Midbrain (tissue), 1 donor: ENCODE measurements around the gene RPGRIP1.
"Not testable (repeated sequence)": the region's sequence is repeated elsewhere in the genome, so short reads cannot be mapped to it uniquely, and the experiment has no call there.

Experiments used
- DNase-seq: peaks from one replicate; lab custom pipeline; 2025; lab: John Stamatoyannopoulos, UW

Gene RPGRIP1

DNA sequence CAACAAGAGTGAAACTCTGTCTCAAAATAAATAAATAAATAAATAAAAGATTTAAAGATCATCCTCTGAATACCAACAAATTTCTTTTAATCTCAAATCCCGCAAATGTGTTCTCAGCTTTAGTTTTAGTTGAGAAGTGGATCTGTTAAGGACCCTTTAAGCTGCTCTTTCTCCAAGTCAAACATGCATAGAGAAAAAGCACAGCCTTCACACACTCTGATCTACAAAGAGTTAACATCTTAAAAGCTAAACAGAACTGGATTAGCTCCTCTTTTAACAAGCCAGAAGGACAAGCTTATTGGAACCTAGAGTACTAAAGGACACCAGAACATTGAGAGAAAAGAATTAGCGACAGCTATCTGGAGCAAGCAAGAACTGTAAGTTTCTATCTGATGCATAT lies at the start of gene RPGRIP1:
RPGRIP1 (plus strand) TSS at position 301 of the 400 bp plus-strand sequence. CDS start 7,894 bp downstream, outside the sequence.
- no peak for DNase-seq

DNA sequence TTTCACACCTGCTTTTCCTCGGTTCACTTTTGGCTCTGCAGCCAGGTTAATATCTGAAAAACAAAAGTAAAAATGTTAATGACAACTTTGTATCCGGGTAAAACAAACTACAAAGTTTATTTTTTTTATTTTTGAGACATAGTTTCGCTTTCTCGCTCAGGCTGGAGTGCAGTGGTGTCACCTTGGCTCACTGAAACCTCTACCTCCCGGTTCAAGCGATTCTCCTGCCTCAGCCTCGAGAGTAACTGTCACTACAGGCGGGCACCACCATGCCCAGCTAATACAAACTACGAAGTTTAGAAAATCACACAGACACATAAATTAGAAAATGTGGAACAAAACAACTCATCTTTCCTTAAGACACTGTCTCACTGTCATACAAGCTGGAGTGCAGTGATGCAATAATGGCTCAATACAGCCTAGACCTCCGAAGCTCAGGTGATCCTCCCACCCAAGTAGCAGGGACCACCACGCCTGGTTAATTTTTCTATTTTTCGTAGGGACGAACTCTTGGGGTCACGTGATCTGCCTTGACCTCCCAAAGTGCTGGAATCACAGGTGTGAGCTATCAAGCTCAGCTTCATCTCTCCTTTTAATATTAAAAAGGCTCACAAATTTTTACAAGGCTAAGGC lies 48.7 kb upstream of the RPGRIP1 start:
- no peak for DNase-seq

DNA sequence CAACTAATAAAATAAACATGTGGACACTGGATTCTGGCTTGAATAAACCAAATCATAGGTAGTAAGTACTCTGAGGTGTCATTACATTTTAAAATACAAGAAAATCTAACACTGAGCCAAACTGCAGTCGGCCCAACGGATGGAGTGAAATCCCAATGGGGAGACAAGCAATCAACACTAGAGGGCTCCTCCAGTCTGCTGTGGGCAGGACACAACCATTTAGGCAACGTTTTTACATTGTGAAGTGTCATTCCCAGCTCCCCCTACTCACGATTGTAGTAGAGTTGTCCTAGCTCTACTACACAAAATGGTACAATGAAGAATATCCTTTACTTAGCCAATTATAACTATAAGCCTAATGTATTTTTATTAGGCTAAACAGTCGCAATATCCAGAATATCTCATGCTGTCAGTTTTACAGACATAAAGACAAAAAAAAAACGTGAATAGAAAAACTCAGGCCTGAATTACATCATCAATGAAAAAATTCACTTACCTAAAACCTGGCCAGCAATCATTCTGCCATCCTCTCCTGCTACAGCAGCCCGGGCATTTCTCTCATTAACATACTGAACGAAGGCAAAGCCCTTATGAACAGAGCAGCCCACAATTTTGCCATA lies 46.3 kb upstream of the RPGRIP1 start:
- DNase-seq = no peak

DNA sequence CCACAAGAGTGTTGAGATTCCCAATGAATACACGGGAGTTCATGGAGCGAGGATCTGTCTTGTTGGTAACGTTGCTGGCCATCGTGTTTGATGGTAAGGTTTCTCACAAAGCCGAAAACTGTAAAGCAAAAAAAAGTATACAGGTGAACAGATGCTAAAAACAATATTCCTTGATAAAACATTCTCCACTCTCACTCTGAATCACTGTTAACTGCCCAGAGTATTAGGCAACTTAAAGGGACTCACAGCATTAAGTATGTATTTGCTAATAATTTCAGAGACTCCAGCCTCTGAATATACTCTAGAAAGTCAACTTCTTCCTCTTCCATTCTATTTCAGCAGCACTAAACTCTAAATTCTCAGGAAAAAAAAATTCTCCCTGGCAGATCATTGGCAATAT lies 45.8 kb upstream of the RPGRIP1 start:
- no peak for DNase-seq

DNA sequence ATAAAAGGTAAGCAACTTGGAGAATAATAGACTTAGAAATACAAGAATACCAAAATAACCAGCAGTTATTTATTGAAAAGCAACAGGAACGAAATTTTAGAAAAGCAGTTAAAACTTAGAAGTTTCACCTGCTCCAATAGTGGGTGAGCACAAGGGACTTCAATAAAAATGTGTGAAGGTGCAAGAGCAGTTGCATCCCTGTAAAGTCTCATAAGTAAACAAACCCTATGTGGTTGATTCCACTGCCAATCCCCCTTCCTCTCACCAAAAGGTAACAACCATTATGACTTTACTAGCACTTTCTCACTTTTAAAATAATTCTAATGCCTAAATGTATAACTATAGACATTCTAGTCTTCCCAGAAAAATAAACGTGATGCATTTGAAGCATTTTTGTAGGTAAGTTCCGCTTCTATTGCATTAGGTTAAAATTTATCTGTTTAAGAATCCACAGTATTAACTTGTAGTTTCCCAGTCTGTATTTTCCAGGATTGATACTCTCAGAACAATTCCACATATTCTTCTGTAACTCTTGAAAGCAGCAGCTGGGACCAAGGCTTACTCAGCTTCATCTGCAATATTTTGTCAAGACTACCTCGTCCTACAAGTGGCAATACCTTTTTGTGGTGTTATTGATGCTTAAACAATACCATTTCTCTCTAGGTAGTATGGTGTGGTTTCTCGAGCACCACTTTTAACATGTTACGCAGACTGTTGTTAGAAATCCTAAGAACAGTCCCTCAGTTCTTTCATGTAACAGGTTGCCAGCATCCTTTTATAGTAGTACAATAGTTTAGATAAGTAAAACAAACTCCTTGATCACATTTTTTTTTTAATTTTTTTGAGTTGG lies 42.7 kb upstream of the RPGRIP1 start:
- DNase-seq = no peak

DNA sequence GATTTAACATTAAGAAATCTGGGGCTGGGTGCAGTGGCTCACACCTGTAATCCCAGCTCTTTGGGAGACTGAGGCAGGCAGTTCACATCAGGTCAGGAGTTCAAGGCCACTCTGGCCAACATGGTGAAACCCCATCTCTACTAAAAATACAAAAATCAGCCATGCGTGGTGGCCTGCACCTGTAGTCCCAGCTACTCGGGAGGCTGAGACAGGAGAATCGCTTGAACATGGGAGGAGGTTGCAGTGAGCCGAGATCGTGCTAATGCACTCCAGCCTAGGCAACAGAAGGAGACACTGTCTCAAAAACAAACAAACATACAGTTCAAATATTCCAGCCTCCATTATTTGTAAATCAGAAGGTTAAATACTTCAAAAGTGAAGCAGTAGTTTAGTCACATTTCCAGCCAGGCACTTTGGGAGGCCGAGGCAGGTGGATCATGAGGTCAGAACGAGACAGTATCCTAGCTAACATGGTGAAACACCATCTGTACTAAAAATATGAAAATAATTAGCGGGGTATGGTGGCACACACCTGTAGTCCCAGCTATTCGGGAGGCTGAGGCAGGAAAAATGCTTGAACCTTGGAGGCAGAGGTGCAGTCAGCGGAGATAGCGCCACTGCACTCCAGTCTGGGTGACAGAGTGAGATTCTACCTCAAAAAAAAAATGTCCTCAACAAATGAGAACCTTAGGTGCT lies 40.9 kb upstream of the RPGRIP1 start:
- no peak for DNase-seq

DNA sequence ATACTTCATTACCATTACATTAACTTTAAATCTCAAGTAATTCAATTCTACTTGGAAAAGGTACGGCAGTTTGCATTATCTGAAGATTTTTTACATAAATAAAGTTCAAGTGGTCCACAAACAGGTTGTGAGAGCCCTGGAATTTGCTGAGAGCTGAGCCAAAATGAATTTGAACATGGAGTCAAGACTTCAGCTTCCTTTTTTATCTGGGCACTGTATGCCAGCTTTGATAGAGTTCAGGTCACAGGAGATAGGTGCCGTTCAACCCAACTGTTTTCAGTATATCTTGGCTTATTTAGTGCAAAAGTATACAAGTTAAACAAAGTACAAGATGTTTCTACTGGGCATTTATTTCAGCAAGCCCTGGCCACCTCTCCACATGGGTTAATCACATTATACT lies 39.5 kb upstream of the RPGRIP1 start:
- DNase-seq = no peak

DNA sequence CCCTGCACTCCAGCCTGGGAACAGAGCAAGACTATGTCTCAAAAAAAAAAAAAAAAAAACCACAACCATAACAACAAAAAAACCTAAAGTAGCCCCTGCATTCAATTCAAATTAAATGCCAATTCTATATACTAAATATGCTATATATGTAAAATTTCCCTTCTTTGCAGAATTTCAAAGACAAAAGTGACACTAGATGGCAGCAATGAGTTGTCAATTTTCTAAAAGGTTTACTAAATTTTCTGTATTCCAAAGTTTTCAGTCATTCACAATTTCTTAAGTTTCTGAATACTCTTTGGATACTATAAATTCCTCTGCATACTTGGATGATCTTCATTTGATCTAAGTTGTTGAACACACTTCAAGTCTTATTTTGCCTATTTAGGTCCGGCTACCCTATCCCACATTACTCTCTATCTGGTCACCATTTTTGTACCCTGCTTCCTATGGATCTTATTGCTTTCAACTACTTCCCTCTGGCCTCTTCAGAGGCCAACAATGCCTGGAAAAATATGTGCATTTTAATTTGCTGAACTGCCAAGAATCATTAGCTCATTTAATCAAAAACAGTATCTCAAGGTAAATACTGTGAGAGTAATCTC lies 38.6 kb upstream of the RPGRIP1 start:
- DNase-seq = no peak

DNA sequence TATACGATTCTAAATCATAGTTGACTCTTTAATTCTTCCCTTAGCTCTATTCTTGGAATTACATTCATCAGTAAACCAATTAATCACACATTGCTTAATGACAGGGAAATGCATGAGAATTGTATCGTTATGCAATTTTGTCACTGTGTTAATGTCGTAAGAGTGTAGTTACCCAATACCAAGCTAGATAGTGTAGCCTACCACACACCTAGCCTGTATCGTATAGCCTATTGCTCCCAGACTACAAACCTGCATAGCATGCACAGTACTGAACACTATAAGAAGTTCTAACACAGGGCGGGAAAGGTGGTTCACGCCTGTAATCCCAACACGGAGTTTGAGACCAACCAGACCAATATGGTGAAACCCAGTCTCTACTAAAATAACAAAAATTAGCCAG lies 35.3 kb upstream of the RPGRIP1 start:
- no peak for DNase-seq

DNA sequence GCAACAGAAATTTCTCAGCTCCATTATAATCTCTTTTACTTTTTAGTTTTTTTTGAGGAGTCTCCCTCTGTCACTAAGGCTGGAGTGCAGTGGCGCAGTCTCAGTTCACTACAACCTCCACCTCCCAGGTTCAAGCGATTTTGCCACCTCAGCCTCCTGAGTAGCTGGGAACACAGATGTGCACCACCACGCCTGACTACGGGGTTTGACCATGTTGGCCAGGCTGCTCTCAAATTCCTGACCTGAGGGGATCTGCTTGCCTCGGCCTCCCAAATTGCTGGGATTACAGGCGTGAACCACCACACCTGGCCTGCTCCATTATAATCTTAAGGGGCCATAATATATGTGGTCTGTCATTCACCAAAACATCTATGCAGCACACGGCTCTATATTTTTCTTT lies 34.1 kb upstream of the RPGRIP1 start:
- no peak for DNase-seq

DNA sequence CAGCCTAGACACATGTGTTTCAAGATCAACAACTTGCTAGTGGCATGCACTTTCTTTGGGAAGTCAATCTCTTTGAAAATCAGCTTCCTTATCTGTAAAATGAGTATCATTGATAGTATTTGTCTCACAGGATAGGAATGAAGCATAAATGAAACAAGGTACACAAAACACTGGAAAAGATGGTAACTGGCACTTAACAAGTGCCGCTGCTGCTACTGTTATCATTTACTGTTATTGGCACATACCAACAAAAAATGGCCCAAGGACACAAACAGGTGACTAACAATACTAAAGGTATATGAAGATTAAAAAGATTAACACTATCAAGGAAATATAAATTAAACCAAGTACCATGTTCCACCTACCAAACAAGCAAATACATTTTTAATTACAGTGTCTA lies 31.5 kb upstream of the RPGRIP1 start:
- no peak for DNase-seq

DNA sequence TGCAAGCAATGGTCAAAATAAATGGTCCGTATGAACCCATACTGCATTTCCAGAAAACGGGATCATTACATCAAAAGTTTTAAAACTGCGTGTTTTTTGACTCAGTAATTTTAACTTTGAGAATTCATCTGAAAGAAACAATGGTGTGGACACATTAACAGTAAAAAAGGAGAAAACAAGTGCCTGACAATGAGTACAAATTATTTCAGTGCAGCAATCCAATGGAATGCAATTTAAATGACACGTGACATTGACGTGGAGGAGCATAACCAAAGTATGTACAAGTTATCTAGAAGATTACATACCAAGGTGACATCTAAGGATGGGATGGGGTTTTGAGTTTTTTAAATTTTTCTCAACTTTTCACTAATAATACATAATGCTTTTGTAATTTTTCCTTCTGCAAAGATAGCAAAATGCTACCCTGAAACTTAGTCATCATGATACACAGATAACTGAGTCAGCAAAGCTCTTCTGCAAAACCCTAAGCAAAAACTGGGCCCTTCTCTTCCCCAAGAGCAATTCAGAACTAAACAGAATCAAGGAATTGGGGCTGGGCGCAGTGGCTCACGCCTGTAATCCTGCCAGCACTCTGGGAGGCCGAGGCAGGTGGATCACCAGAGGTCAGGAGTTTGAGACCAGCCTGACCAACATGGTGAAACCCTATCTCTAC lies 31.0 kb upstream of the RPGRIP1 start:
- DNase-seq = no peak

DNA sequence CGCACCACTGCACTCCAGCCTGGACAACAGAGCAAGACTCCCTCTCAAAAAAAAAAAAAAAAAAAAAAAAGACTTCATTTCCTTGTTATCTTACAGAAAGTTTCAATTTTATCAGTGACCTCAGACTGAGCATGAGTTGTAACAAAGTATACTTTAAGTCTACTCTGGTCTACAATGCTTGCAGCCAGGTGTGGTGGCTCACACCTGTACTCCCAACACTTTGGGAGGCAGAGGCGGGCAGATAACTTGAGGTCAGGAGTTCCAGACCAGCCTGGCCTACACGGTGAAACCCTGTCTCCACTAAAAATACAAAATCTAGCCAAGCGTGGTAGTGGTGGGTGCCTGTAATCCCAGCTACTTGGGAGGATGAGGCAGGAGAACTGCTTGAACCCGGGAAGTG lies 28.7 kb upstream of the RPGRIP1 start:
- DNase-seq = no peak

DNA sequence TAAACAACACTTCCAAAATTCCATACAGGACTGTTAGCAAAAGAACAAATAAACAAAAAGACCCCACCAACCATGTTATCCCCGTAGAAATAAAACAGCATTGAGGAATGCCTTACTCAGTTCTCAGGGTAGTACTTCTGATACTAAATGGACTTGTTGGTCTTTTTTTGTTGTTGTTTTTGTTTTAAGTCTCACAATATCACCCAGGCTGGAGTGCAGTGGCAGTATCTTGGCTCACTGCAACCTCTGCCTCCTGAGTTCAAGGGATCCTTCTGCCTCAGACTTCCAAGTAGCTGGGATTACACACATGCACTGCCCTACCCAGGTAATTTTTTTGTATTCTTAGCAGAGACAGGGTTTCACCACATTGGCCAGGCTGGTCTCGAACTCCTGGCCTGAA lies 27.7 kb upstream of the RPGRIP1 start:
- no peak for DNase-seq

DNA sequence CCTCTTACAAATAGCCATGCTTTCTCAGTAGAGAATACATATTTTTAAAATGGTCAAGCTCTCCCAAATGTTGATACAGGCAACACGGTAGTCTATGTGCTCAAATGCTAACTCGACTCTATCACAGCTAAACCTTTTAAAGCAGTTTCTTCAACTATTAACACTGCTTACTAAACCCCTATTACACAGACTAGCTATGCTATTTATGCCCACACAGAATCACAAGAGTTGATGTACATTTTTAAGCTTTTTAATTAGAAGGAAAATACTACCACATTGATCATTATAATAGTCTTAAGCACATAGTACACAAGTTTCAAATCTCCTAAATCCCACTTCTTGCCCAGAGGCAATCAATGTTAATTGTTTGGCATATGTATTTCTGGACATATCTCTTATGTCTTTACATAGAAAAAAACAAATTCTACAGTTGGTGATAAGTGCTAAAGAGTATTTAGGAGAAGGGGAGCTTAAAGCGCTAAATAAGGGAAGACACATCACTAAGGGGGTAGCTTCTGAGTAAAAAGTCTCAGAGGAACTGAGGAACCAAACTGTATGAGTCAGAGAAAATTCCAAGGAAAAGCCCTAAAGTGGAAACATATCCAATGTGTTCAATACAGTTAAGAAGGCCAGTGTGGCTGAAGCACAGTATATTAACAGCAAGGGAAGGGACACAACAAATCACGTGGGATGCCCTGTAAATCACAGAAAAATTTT lies 24.3 kb upstream of the RPGRIP1 start:
- DNase-seq = no peak

DNA sequence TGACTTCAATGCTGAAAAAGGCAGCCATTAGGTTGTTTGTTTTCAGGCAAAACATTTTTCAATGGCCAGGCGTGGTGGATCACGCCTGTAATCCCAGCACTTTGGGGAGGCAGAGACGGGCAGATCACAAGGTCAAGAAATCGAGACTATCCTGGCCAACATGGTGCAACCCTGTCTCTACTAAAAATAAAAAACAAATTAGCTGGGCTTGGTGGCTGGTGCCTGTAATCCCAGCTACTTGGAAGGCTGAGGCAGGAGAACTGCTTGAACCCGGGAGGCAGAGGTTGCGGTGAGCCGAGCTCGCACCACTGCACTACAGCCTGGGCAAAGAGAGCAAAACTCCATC lies 23.8 kb upstream of the RPGRIP1 start:
- DNase-seq = not testable (repeated sequence)

DNA sequence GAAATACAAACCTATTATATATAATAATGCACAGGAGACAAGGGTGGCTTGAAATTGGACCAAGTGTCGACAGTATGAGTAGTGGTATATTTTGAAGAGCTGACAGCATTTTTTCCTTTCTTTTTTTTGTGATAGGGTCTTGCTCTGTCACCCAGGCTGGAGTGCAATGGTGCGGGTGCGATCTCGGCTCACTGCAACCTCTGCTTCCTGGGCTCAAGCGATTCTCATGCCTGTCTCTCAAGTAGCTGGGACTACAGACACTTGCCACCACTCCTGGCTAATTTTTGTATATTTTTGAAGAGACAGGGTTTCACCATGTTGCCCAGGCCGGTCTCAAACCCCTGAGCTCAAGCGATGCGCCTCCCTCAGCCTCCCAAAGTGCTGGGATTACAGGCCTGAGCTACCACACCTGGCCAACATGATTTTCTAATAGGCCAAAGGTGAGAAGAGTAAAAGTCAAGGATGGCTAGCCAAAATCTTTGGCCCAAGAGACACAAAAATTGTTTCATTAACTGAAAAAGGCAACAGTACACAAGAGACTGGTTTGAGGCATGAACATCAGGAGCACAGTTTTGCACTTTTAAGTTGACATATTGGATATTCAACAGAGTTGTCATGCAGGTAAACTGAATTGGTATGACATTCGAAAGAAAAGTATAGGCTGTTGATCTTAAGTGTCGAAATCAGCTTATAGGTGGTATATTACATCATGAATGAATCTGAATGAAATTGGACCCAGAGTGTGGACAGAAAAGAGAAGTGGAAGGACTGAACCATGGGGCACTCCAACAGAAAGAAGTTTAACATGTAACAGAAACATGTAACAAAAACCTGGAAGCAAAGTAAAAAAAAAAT lies 23.1 kb upstream of the RPGRIP1 start:
- no peak for DNase-seq

DNA sequence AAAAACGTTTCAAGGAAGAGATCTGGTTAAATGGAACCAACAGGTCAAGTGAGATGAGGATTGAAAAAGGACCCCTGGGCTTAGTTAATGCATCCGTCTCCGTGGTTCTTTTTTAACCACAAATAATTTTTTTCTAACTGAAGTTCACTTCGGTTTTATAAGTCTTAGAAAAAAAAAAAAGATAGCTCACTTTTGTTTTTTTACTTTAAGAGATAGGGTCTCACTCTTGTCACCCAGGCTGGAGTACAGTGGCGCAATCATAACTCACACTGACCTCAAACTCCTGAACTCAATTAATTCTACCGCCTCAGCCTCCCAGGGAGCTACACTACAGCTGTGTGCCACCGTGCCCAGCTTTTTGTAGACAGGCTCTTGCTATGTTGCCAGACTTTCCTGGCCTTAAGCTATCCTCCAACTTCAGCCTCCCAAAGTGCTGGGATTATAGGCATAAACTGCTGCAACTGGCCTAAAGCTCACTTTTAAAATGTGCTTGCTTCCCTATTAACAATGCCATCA lies 22.4 kb upstream of the RPGRIP1 start:
- no peak for DNase-seq

DNA sequence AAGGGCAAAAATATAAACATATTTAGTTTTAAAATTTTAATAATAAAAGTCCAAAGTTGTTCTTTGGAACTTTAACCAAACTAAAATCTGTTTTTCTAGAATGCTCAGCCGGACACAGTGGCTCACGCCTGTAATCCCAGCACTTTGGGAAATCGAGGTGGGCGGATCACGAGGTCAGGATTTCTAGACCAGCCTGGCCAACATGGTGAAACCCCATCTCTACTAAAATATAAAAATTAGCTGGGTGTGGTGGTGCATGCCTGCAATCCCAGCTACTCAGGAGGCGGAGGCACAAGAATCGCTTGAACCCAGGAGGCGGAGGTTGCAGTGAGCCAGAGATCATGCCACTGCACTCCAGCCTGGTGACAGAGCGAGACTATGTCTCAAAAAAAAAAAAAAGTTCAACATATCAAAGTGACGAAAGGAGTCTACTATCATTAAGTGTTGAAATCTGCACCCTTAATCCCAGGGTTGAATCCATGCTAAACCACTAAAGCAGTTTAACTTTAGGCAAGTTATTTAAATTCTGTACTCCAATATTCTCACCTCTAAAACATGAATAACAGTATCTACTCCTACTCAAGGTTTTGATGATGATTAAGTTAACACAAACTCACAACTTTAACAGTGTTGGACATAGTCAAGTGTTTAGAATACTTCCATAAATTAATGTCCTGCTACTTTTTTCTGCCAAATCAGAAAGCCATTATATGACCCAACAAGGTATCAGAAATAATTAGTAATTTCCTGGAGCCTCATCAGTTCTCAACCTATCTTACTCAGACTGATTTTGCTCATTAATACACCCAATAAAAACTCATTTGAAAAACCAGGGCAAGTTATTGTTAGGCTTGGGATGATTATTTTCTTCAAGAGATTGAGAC lies 21.6 kb upstream of the RPGRIP1 start:
- DNase-seq = no peak
